ENCODE results near the gene CCNI2.

DNA sequence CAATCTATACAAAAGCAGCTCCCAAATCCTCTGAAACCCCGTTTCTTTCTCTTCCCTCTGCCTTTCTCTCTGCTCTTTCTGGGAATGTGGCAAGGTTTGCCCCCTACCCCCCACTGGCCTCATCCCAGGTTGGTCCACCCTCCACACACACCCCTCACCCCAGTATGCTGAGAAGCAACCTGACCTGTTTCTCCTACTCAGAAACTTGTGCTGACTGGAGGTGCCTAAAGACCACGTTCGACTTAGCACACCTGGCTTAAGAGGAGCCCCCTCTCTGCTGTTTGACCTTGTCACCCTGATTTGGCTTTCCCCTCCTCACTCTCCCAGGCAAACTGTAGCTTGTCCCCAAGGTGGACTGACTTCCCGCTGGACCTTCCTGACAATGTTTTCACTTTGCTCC is 30.9 kb downstream of the CCNI2 start:
- TF ChIP-seq, protein P1, sequence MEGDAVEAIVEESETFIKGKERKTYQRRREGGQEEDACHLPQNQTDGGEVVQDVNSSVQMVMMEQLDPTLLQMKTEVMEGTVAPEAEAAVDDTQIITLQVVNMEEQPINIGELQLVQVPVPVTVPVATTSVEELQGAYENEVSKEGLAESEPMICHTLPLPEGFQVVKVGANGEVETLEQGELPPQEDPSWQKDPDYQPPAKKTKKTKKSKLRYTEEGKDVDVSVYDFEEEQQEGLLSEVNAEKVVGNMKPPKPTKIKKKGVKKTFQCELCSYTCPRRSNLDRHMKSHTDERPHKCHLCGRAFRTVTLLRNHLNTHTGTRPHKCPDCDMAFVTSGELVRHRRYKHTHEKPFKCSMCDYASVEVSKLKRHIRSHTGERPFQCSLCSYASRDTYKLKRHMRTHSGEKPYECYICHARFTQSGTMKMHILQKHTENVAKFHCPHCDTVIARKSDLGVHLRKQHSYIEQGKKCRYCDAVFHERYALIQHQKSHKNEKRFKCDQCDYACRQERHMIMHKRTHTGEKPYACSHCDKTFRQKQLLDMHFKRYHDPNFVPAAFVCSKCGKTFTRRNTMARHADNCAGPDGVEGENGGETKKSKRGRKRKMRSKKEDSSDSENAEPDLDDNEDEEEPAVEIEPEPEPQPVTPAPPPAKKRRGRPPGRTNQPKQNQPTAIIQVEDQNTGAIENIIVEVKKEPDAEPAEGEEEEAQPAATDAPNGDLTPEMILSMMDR (optimal IDR thresholded peaks at IDR 0.05 in 1 of 3, IDR thresholded peaks at IDR 0.05 in 1 of 3, conservative IDR thresholded peaks at IDR 0.05 in 1 of 3; ENCODE audit: extremely low read depth in 1 of 3, insufficient read depth in 2 of 3, low read length in 3 of 3): no peak
- no peak for TF ChIP-seq EZH2 (IDR thresholded peaks at IDR 0.05; ENCODE audit: low read length)

All from keratinocyte (primary cell).